ENCODE data around the gene AFF2.

- no peak for TF ChIP-seq POLR2A (IDR thresholded peaks at IDR 0.05; ENCODE audit: low read depth, low read length)
- no peak for TF ChIP-seq POLR2AphosphoS5 (IDR thresholded peaks at IDR 0.05; ENCODE audit: low read depth, low read length)
Measured at GRCh38 chrX:148785256-148785655, 284.8 kb downstream of the AFF2 start.
